Suprapubic skin (tissue), 4 donors: Measurements from ENCODE around the gene CARMIL3. TPM values are rescaled to one million over a fixed set of nuclear protein-coding genes. Genes with fewer than 3 reads are reported as not detected.

Source experiments
- DNase-seq, 2 donors: peaks; one replicate each; pipeline ENCODE4 v3.0.0-alpha.2; 2019; ENCODE audit warnings: low spot score in 2 of 2
- H3K27ac ChIP-seq: fragments of 200-600 bp; sonication (generic); one replicate; pipeline ENCODE4 v1.5.1; 2019
- H3K27me3 ChIP-seq: fragments of 200-600 bp; sonication (generic); one replicate; pipeline ENCODE4 v1.5.1; 2019
- H3K36me3 ChIP-seq: fragments of 200-600 bp; sonication (generic); one replicate; pipeline ENCODE4 v1.5.1; 2019
- H3K4me1 ChIP-seq: fragments of 200-600 bp; sonication (generic); one replicate; pipeline ENCODE4 v1.5.1; 2019
- H3K4me3 ChIP-seq: fragments of 200-600 bp; sonication (generic); one replicate; pipeline ENCODE4 v1.5.1; 2019; ENCODE audit warnings: mild to moderate bottlenecking
- H3K9me3 ChIP-seq: fragments of 200-600 bp; sonication (generic); one replicate; pipeline ENCODE4 v1.5.1; 2019
- EP300 ChIP-seq: sonication (generic); formaldehyde crosslinking; IDR thresholded peaks from one replicate; pipeline ENCODE4 v1.6.1; 2017; ENCODE audit warnings: antibody characterized with exemption
- POLR2A ChIP-seq, 2 donors: fragments of 450-650 bp; IDR thresholded peaks; one replicate each; pipeline ENCODE4 v1.6.1; 2017; ENCODE audit warnings: antibody characterized with exemption in 2 of 2, mild to moderate bottlenecking in 2 of 2, moderate library complexity in 2 of 2
- POLR2AphosphoS5 ChIP-seq, 3 donors: sonication (generic); formaldehyde crosslinking; IDR thresholded peaks; one replicate each; pipeline ENCODE4 v1.6.1; 2017; ENCODE audit warnings: antibody characterized with exemption in 3 of 3
- WGBS: methylation state at CpG from one replicate; pipeline ENCODE4 v1.1.5; 2018; 5-methylcytosine and 5-hydroxymethylcytosine counted together
- total RNA-seq, 4 donors: library from RNA; depleted of rRNA; stranded (reverse); fragments of >200 nt; gene quantifications; one replicate each; pipeline ENCODE4 v1.1.0, GENCODE V29; 2016
- TF ChIP-seq, protein P1 (sequence below), 2 donors: fragments of 200-600 bp in 1 of 2; fragments of 450-650 bp in 1 of 2; sonication (generic) in 1 of 2; IDR thresholded peaks; one replicate each; pipeline ENCODE4 v1.5.1; 2016 to 2019; ENCODE audit warnings: antibody characterized with exemption in 2 of 2, mild to moderate bottlenecking in 1 of 2, moderate library complexity in 1 of 2

CARMIL3 gene
- total RNA-seq, 4 donors from 2014 or later: 5.9 to 11.2 (median 7.7) TPM

DNA sequence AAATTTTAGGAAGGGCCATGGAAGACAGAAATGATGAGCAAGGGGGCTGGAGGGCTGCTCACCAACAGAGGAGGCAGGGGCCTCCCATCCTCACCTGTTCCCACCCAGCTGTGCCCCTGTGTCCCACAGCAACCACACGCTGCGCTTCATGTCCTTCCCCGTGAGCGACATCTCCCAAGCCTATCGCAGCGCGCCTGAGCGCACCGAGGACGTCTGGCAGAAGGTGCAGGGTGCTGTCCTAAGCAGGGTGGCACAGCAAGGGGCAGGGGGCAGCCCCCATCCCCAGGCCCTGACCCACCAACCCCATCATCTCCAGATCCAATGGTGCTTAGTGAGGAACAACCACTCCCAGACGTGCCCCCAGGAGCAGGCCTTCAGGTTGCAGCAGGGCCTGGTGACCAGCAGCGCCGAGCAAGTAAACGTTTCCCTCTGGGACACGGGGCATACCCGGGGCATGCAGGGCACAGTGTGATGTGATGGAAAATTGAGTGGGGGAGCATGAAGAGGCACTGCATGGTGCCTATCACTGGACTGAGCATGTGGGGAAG, 8.1 kb downstream of the CARMIL3 start:
- Histone ChIP-seq H3K9me3 (no peaks in the 10 kb centered on the region), H3K27me3 (no peaks in the 10 kb centered on the region), H3K4me1 (no peaks in the 10 kb centered on the region), H3K27ac (no peak overlapping the region), H3K36me3 (no peaks in the 10 kb centered on the region), H3K4me3 (no peak overlapping the region)
- no peak for TF ChIP-seq EP300
- no peak for TF ChIP-seq POLR2A (IDR thresholded peaks at IDR 0.05)
- TF ChIP-seq, protein P1, sequence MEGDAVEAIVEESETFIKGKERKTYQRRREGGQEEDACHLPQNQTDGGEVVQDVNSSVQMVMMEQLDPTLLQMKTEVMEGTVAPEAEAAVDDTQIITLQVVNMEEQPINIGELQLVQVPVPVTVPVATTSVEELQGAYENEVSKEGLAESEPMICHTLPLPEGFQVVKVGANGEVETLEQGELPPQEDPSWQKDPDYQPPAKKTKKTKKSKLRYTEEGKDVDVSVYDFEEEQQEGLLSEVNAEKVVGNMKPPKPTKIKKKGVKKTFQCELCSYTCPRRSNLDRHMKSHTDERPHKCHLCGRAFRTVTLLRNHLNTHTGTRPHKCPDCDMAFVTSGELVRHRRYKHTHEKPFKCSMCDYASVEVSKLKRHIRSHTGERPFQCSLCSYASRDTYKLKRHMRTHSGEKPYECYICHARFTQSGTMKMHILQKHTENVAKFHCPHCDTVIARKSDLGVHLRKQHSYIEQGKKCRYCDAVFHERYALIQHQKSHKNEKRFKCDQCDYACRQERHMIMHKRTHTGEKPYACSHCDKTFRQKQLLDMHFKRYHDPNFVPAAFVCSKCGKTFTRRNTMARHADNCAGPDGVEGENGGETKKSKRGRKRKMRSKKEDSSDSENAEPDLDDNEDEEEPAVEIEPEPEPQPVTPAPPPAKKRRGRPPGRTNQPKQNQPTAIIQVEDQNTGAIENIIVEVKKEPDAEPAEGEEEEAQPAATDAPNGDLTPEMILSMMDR (IDR thresholded peaks at IDR 0.05): no peak
- TF ChIP-seq POLR2AphosphoS5 (IDR thresholded peaks at IDR 0.05): no peak
- 82% methylated on average over 16 of the region's 16 CpGs for WGBS
- DNase-seq: no peak

DNA sequence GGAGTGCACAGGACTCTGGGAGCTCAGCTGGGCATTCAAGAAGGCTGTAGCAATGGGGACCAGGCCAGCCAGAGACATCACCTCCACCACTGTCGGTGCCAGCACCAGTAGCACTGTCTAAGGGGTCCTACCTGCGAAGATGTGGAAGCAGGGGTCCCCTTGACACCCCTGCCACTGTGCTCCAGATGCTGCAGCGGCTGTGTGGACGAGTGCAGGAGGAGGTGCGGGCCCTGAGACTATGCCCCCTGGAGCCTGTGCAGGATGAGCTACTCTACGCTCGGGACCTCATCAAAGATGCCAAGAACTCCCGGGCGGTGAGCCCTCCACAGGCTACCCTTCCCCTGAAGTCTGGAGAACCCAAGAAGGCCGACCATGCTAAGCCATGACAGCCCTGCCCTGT, 8.6 kb downstream of the CARMIL3 start:
- Histone ChIP-seq H3K36me3 (no peaks in the 10 kb centered on the region), H3K4me3 (no peak overlapping the region), H3K9me3 (no peaks in the 10 kb centered on the region), H3K4me1 (no peaks in the 10 kb centered on the region), H3K27ac (no peak overlapping the region), H3K27me3 (no peaks in the 10 kb centered on the region)
- DNase-seq: no peak
- TF ChIP-seq POLR2A (IDR thresholded peaks at IDR 0.05): no peak
- TF ChIP-seq, protein P1 (IDR thresholded peaks at IDR 0.05): no peak
- no peak for TF ChIP-seq EP300
- TF ChIP-seq POLR2AphosphoS5 (IDR thresholded peaks at IDR 0.05): no peak
- 91% methylated on average over 4 of the region's 10 CpGs for WGBS

DNA sequence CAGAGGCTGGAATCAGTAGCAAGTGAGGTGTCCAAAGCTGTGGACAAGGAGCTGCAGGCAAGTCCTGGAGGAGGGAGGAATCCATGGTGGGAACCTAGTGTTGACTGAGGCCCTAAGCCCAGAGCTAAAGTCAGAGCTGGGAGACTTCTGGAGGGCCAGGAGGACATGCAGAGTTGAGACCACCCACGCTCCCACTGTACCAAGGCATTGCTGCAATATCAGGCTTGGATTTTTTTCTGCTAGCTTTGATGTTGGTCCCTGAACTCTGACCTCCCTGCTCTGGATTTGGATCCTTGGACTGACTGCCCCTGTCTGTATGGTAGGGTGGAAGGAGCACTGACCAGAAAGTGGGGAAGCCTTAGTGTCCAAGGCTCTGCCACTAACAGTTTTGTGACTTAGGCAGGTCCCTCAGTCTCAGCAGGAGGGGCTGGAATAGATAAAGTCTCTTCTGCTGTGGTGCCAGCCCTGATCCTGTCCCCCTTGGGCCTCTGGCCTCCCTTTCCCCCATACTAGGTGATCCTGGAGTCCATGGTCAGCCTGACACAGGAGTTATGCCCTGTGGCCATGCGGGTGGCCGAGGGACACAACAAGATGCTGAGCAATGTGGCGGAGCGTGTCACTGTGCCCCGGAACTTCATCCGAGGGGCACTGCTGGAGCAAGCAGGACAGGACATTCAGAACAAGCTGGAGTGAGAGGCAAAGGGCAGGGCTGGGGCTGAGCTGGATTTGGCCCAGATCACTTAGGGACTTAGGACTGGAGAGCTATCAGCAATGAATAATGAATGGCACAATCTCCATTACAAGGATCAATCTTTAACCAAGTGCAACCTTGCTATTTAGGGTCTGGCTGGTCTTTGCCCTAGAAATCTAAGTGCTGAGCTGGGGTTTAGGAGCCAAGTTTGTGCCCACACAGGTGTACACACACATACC, 9.4 kb downstream of the CARMIL3 start:
- Histone ChIP-seq H3K4me1 (no peaks in the 10 kb centered on the region), H3K4me3 (no peak overlapping the region), H3K27me3 (no peaks in the 10 kb centered on the region), H3K36me3 (no peaks in the 10 kb centered on the region), H3K9me3 (no peaks in the 10 kb centered on the region), H3K27ac (no peak overlapping the region)
- DNase-seq: no peak
- TF ChIP-seq EP300: no peak
- TF ChIP-seq POLR2AphosphoS5 (IDR thresholded peaks at IDR 0.05): no peak
- TF ChIP-seq, protein P1 (IDR thresholded peaks at IDR 0.05): no peak
- no peak for TF ChIP-seq POLR2A (IDR thresholded peaks at IDR 0.05)
- 94% methylated on average over 6 of the region's 7 CpGs for WGBS

DNA sequence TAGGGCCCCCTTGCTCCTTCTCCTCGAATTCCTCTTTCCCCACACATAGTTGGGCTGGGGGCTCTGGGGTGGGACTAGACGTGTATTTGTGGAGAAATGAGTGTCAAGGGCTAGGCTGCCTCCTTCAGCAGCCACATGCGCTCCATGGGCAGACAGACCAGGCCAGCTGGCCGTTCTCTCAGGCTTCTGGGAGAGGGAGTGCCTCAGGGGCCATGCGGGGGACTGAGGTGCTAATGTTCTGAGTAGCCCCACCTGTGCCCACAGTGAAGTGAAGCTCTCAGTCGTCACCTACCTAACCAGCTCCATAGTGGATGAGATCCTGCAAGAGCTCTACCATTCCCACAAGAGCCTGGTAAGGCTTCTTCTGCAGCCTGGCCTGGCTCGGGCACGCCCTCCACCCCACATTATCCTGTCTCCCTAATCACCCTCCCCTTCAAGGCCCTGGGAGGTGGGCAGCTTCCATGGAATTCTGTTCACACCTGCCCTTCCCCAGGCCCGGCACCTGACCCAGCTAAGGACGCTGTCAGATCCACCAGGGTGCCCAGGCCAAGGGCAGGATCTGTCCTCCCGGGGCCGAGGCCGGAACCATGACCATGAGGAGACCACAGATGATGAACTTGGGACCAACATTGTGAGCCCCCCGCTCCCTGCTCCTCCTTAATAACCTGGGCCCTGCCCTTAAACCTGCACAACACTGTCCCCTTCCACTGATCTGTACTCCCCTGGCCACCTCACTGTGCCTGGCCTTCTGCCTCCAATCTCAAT, 10.6 kb downstream of the CARMIL3 start:
- Histone ChIP-seq H3K36me3 (no peaks in the 10 kb centered on the region), H3K9me3 (no peaks in the 10 kb centered on the region), H3K4me1 (no peaks in the 10 kb centered on the region), H3K4me3 (no peak overlapping the region), H3K27me3 (no peaks in the 10 kb centered on the region), H3K27ac (no peak overlapping the region)
- TF ChIP-seq, protein P1 (IDR thresholded peaks at IDR 0.05): no peak
- no peak for TF ChIP-seq EP300
- TF ChIP-seq POLR2A (IDR thresholded peaks at IDR 0.05): no peak
- no peak for TF ChIP-seq POLR2AphosphoS5 (IDR thresholded peaks at IDR 0.05)
- WGBS: 90% methylated on average over 12 of the region's 14 CpGs
- no peak for DNase-seq
